Fibroblast of the aortic adventitia (primary cell): ENCODE data around the gene VSTM4. TPM values are rescaled to one million over a fixed set of nuclear protein-coding genes. Genes with fewer than 3 reads are reported as not detected.

ENCODE experiments used
- DNase-seq: peaks from one replicate; pipeline ENCODE4 v3.0.0-alpha.2; 2010; ENCODE audit warnings: low read depth
- H3K4me3 ChIP-seq: 2 replicates; pipeline ENCODE4 v1.5.1; 2011; ENCODE audit warnings: low read depth, mild to moderate bottlenecking, control low read depth, low read length, moderate library complexity
- total RNA-seq: library from RNA; depleted of rRNA; stranded (reverse); fragments of >200 nt; gene quantifications from 2 replicates; pipeline ENCODE4 v1.2.3, GENCODE V29; 2012; ENCODE audit warnings: low replicate concordance
- TF ChIP-seq, protein P1 (sequence below): IDR thresholded peaks from 2 replicates; pipeline ENCODE4 v1.5.1; 2011; ENCODE audit warnings: mild to moderate bottlenecking, low read length, control low read depth, inconsistent platforms; ENCODE audit not compliant: insufficient read depth

The VSTM4 gene
- total RNA-seq, 1 donor: 6.5 TPM

DNA sequence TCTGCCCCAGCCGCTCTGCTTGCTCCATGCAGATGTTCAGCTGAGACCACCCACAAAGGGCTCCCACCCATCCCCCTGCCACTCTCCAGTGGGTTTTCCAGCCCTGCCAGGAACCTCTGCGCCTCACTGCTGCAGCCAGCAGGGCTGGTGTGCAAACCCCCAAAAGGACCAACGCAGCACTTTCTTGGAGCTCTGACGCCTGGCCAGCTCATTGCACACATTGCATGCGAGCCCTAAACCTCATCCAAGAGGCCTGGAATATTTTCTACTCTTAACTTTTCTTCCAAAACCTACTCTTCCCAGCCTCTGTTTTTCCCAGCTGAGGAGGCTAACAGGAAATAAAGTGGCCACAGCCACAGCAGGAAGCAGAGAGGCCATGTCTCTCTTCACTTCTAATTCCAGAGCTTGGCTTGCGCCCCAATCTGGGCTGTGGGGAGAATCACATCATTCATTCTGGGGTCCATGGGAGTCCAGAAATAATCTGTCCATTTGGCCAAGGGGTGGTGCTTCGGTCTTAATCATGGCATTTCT lies 23.1 kb upstream of the VSTM4 start:
- no peak overlapping the region for H3K4me3 ChIP-seq
- TF ChIP-seq, protein P1, sequence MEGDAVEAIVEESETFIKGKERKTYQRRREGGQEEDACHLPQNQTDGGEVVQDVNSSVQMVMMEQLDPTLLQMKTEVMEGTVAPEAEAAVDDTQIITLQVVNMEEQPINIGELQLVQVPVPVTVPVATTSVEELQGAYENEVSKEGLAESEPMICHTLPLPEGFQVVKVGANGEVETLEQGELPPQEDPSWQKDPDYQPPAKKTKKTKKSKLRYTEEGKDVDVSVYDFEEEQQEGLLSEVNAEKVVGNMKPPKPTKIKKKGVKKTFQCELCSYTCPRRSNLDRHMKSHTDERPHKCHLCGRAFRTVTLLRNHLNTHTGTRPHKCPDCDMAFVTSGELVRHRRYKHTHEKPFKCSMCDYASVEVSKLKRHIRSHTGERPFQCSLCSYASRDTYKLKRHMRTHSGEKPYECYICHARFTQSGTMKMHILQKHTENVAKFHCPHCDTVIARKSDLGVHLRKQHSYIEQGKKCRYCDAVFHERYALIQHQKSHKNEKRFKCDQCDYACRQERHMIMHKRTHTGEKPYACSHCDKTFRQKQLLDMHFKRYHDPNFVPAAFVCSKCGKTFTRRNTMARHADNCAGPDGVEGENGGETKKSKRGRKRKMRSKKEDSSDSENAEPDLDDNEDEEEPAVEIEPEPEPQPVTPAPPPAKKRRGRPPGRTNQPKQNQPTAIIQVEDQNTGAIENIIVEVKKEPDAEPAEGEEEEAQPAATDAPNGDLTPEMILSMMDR: peak; percentile 9
- peak; percentile 81 for DNase-seq

DNA sequence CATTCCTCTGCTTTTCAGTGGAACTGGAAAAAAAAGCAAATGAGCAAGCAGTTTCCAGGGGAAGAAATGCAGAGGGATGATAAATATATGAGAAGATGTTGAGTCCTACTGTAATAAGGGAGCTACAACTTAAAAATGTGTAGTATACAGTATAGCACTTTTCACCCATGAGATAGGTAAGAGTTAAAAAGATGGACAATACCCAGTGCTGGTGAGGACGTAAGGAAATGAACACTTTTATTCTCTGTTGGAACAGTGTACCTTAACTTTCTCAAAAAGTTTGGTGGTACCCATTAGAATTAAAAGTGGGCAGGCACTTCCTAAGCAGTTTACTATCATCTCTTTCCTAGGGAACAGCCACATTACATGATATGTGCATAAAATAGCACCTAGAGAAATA lies 21.2 kb upstream of the VSTM4 start:
- TF ChIP-seq, protein P1: no peak
- no peak for DNase-seq
- H3K4me3 ChIP-seq: no peak overlapping the region

DNA sequence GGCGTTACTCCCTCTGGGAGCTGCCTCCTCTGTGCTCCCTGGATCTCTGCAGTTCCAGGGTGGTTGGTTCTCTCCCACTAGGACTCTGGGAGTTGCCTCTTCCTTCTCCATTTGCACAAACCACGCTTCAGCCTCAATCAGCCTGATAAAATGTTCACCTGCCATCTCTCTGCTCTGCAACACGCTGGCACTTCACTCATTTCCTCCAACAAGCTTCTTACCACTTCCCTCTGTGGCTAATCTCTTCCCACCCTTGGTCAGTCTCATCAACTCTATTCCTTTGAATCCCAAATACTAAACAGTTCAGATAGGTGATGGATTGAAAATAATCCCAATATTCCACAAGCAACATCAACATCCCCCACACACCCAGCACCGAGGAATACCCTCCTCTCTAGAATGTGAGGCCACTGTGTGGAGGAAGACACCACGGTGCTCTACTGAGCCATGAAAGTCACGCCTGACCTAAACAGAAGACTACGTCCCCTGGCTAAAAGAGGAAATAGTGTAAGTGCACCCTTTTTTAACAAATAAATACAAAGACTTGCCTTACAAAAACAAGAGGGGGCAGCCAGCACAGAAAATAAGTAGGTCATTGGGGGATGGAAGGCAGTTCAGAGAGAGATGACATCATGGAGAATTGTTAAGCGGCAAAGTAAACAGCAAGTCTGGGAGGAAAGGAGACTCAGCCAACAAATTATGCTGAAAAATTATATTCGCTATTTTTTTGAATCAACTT lies 20.4 kb upstream of the VSTM4 start:
- no peak overlapping the region for H3K4me3 ChIP-seq
- no peak for DNase-seq
- TF ChIP-seq, protein P1: no peak

DNA sequence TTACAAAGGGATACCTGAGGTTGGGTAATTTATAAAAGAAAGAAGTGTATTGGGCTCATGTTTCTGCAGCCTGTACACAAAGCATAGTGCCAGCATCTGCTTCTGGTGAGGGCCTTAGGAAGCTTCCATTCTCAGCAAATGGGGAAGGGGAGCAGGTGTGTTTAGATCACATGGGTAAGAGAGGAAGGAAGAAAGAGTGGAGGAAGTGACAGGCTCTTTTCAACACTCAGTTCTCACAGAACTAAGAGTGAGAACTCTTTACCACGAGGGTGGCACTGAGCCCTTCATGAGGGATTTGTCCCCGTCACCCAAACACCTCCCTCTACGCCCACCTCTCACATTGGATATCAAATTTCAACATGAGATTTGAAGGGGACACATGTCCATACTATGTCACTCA lies 19.0 kb upstream of the VSTM4 start:
- no peak for DNase-seq
- TF ChIP-seq, protein P1: no peak

DNA sequence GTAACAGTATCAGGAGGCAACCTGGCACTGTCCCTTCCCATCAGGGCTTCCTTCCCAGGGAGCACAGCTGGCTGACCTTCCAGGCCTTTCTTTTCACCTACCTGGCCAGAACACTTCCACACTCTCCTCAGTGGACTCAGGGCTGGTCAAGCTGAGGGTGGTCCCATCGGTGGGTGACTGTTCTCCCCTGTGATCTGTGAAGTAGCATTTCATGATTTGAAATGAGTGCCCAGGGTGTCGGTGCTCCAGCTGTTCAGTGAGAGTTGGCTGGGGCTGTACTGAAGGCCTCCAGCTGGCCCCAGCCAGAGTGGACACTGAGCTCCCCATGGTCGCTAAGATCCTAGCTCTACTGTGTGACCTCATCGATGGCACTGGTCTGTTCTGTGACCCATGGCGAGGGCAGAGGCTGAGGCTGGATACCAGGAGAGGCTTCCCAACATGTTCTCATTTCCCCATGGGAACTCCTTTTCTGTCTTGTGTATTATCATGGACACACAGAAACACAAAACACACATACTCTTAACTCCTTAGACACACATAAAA lies 18.5 kb upstream of the VSTM4 start, which contains the start of gene FAM170B:
Gene FAM170B, minus strand, starts transcription at position 316 of the 543 bp plus-strand sequence. Its CDS starts 103 bp downstream, at position 213.
- no peak for DNase-seq
- TF ChIP-seq, protein P1: no peak
- no peak within 1 kb of the TSS for H3K4me3 ChIP-seq

More for the DNA sequence above, 19.0 kb upstream of the VSTM4 start:
- H3K4me3 ChIP-seq: no peak overlapping the region

DNA sequence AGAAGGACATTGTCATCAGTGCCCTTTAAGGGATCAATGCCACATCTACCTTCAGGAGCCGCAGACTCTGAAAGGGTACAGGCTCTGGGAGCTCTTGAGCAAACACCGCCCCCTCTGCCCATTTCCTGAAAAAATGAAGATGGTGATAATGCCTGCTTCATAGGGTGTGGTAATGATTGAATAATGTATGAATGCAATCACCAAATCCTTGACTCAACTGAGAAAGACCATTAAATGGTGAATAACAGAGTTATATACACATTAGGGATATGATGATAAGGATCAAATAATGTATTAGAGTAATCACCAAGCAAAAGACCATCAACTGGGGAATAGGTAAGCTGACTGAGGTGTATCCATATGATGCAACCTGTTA lies 17.0 kb upstream of the VSTM4 start:
- TF ChIP-seq, protein P1: no peak
- DNase-seq: no peak

More for the DNA sequence above, 17.0 kb upstream of the VSTM4 start:
- no peak overlapping the region for H3K4me3 ChIP-seq
